ENCODE results near the gene TTLL4.

Gene TTLL4

GRCh38 chr2:218710687-218711549 is at the start of gene TTLL4:
Gene TTLL4 (plus strand): TSS chr2:218710835. CDS start chr2:218737677, 26,842 bp downstream.
- DNase-seq (ENCODE audit: low read depth, low spot score) = peak; percentile 87
- H3K4me3 ChIP-seq (ENCODE audit: low read length) = peak within 1 kb of the TSS; percentile 99
- no peaks in the 10 kb centered on the region for H3K9me3 ChIP-seq (ENCODE audit: control insufficient read depth, insufficient read depth, low read length)
- no peak within 1 kb of the TSS for H3K27ac ChIP-seq (ENCODE audit: low read length)
- H3K27me3 ChIP-seq (ENCODE audit: control insufficient read depth, insufficient read depth, low read length) = no peaks in the 10 kb centered on the region
- 0 out of 2 replicates have a peak, but pooled peaks cover 2% of the 10 kb centered on the region for H3K4me1 ChIP-seq (ENCODE audit: control insufficient read depth, insufficient read depth, low read length)
- H3K36me3 ChIP-seq (ENCODE audit: control insufficient read depth, insufficient read depth, low read length) = no peaks in the 10 kb centered on the region
- no CpG with 5 or more reads among the region's 74 CpGs for WGBS (ENCODE audit: insufficient coverage, insufficient read length)

- no peak overlapping the region for H3K27ac ChIP-seq (ENCODE audit: low read length)
- H3K36me3 ChIP-seq (ENCODE audit: control insufficient read depth, insufficient read depth, low read length) = peaks cover 31% of the 10 kb centered on the region
- no peaks in the 10 kb centered on the region for H3K4me1 ChIP-seq (ENCODE audit: control insufficient read depth, insufficient read depth, low read length)
- no peak overlapping the region for H3K4me3 ChIP-seq (ENCODE audit: low read length)
- no peaks in the 10 kb centered on the region for H3K27me3 ChIP-seq (ENCODE audit: control insufficient read depth, insufficient read depth, low read length)
- DNase-seq (ENCODE audit: low read depth, low spot score) = no peak
- no peaks in the 10 kb centered on the region for H3K9me3 ChIP-seq (ENCODE audit: control insufficient read depth, insufficient read depth, low read length)
- no CpG with 5 or more reads among the region's 7 CpGs for WGBS (ENCODE audit: insufficient coverage, insufficient read length)
These were observed 48.3 kb upstream of the TTLL4 start for GRCh38 chr2:218662377-218662776.

DNA sequence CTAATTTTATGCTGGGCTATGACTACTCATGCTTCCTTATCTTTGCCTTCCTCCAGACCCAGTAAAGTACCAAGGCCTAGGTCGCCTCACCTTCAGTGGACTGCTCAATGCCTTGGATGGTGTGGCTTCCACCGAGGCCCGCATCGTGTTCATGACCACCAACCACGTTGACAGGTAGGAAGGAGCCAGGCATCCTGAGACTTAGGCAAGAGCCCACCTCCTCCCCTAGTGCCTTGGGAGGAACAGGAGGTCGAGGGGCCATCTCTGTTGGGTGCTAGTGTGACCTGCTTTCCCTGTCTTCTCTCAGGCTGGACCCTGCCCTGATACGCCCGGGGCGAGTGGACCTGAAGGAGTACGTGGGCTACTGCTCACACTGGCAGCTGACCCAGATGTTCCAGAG is 47.8 kb upstream of the TTLL4 start:
- peaks cover 33% of the 10 kb centered on the region for H3K36me3 ChIP-seq (ENCODE audit: control insufficient read depth, insufficient read depth, low read length)
- no CpG with 5 or more reads among the region's 10 CpGs for WGBS (ENCODE audit: insufficient coverage, insufficient read length)
- H3K9me3 ChIP-seq (ENCODE audit: control insufficient read depth, insufficient read depth, low read length) = no peaks in the 10 kb centered on the region
- no peaks in the 10 kb centered on the region for H3K4me1 ChIP-seq (ENCODE audit: control insufficient read depth, insufficient read depth, low read length)
- DNase-seq (ENCODE audit: low read depth, low spot score) = no peak
- no peaks in the 10 kb centered on the region for H3K27me3 ChIP-seq (ENCODE audit: control insufficient read depth, insufficient read depth, low read length)
- H3K27ac ChIP-seq (ENCODE audit: low read length) = no peak overlapping the region
- no peak overlapping the region for H3K4me3 ChIP-seq (ENCODE audit: low read length)

DNA sequence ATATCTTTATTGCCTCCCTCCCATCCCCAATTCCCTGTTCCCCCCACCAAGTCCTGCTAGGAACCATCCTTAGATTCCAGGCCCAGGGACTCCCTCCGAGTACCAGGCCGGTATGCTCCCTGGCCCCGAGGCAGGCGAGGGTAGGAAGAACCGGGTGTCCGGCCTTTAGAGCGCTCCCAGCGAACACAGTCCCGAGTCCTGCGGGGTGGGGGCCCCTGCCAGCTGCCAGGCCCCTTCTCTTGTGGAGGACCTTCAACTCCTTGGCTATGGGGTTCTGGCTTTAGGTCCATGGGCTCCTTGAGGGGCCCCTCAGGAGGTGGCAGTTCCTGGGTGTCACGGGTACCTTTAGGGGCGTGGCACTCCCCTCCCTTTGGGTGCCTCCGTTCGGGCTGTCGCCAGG is 46.7 kb upstream of the TTLL4 start:
- no peak for DNase-seq (ENCODE audit: low read depth, low spot score)
- no peaks in the 10 kb centered on the region for H3K27me3 ChIP-seq (ENCODE audit: control insufficient read depth, insufficient read depth, low read length)
- H3K36me3 ChIP-seq (ENCODE audit: control insufficient read depth, insufficient read depth, low read length) = peaks cover 36% of the 10 kb centered on the region
- H3K9me3 ChIP-seq (ENCODE audit: control insufficient read depth, insufficient read depth, low read length) = no peaks in the 10 kb centered on the region
- H3K4me1 ChIP-seq (ENCODE audit: control insufficient read depth, insufficient read depth, low read length) = no peaks in the 10 kb centered on the region
- H3K27ac ChIP-seq (ENCODE audit: low read length) = no peak overlapping the region
- H3K4me3 ChIP-seq (ENCODE audit: low read length) = no peak overlapping the region
- WGBS (ENCODE audit: insufficient coverage, insufficient read length) = no CpG with 5 or more reads among the region's 15 CpGs

- DNase-seq (ENCODE audit: low read depth, low spot score) = no peak
- Histone ChIP-seq H3K27me3 (ENCODE audit: control insufficient read depth, insufficient read depth, low read length) (no peaks in the 10 kb centered on the region), H3K4me1 (ENCODE audit: control insufficient read depth, insufficient read depth, low read length) (no peaks in the 10 kb centered on the region), H3K4me3 (ENCODE audit: low read length) (no peak overlapping the region), H3K9me3 (ENCODE audit: control insufficient read depth, insufficient read depth, low read length) (no peaks in the 10 kb centered on the region), H3K36me3 (ENCODE audit: control insufficient read depth, insufficient read depth, low read length) (peaks cover 36% of the 10 kb centered on the region), H3K27ac (ENCODE audit: low read length) (no peak overlapping the region)
- no CpG with 5 or more reads among the region's 7 CpGs for WGBS (ENCODE audit: insufficient coverage, insufficient read length)
These were observed 46.0 kb upstream of the TTLL4 start for GRCh38 chr2:218664653-218665052.

DNA sequence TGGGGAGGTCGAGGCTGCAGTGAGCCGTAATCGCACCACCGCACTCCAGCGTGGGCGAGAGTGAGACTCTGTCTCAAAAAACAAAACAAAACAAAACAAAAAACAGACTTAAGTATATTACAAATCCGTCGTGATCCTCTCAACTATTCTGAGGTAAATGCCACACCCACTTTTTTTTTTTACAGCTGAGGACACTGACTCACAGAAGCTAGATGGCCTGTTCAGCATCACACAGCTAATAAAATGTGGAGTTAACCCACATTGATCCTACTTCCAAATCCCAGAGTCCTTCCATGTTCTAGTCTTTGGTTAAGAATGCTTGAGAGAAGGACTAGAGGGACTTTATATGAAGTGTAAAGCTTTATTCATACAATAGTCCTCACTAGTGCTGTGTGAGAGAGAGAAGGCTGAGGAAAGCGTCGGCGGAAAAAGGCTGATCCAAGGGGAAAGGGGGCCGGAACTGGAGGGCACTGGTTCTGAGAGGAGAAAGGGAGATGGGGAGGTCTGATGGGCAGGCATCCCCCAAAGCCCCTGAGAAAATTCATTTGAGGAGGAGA is 39.5 kb upstream of the TTLL4 start:
- DNase-seq (ENCODE audit: low read depth, low spot score) = no peak
- peaks cover 5% of the 10 kb centered on the region; the same call in 1 of the 2 replicates for H3K36me3 ChIP-seq (ENCODE audit: control insufficient read depth, insufficient read depth, low read length)
- H3K27ac ChIP-seq (ENCODE audit: low read length) = no peak overlapping the region
- peak overlapping the region; percentile 93; the same call in 1 of the 2 replicates for H3K4me3 ChIP-seq (ENCODE audit: low read length)
- no CpG with 5 or more reads among the region's 12 CpGs for WGBS (ENCODE audit: insufficient coverage, insufficient read length)
- 0 out of 2 replicates have a peak, but pooled peaks cover 1% of the 10 kb centered on the region for H3K4me1 ChIP-seq (ENCODE audit: control insufficient read depth, insufficient read depth, low read length)
- H3K9me3 ChIP-seq (ENCODE audit: control insufficient read depth, insufficient read depth, low read length) = no peaks in the 10 kb centered on the region
- no peaks in the 10 kb centered on the region for H3K27me3 ChIP-seq (ENCODE audit: control insufficient read depth, insufficient read depth, low read length)

- H3K27me3 ChIP-seq (ENCODE audit: control insufficient read depth, insufficient read depth, low read length) = no peaks in the 10 kb centered on the region
- no peak within 1 kb of the TSS for H3K27ac ChIP-seq (ENCODE audit: low read length)
- DNase-seq (ENCODE audit: low read depth, low spot score) = no peak
- peak within 1 kb of the TSS; percentile 93 for H3K4me3 ChIP-seq (ENCODE audit: low read length)
- H3K4me1 ChIP-seq (ENCODE audit: control insufficient read depth, insufficient read depth, low read length) = 0 out of 2 replicates have a peak, but pooled peaks cover 1% of the 10 kb centered on the region
- H3K9me3 ChIP-seq (ENCODE audit: control insufficient read depth, insufficient read depth, low read length) = no peaks in the 10 kb centered on the region
- peaks cover 5% of the 10 kb centered on the region; the same call in 1 of the 2 replicates for H3K36me3 ChIP-seq (ENCODE audit: control insufficient read depth, insufficient read depth, low read length)
- no CpG with 5 or more reads among the region's 49 CpGs for WGBS (ENCODE audit: insufficient coverage, insufficient read length)
These were observed 38.7 kb upstream of the TTLL4 start, which contains the start of the genes RNF25 and STK36 for GRCh38 chr2:218671654-218672566. Gene RNF25 (minus strand): TSS chr2:218672002. CDS start chr2:218671970, 32 bp downstream. Gene STK36 (plus strand): TSS chr2:218672086. CDS start chr2:218672830, 744 bp downstream.

- no peaks in the 10 kb centered on the region for H3K9me3 ChIP-seq (ENCODE audit: control insufficient read depth, insufficient read depth, low read length)
- DNase-seq (ENCODE audit: low read depth, low spot score) = no peak
- H3K4me3 ChIP-seq (ENCODE audit: low read length) = no peak overlapping the region
- H3K4me1 ChIP-seq (ENCODE audit: control insufficient read depth, insufficient read depth, low read length) = no peaks in the 10 kb centered on the region
- H3K27ac ChIP-seq (ENCODE audit: low read length) = no peak overlapping the region
- WGBS (ENCODE audit: insufficient coverage, insufficient read length) = no CpG with 5 or more reads among the region's 4 CpGs
- H3K27me3 ChIP-seq (ENCODE audit: control insufficient read depth, insufficient read depth, low read length) = no peaks in the 10 kb centered on the region
- no peaks in the 10 kb centered on the region for H3K36me3 ChIP-seq (ENCODE audit: control insufficient read depth, insufficient read depth, low read length)
These were observed 31.5 kb upstream of the TTLL4 start for GRCh38 chr2:218679119-218679518.

- H3K27me3 ChIP-seq (ENCODE audit: control insufficient read depth, insufficient read depth, low read length) = no peaks in the 10 kb centered on the region
- no peak for DNase-seq (ENCODE audit: low read depth, low spot score)
These were observed 30.6 kb upstream of the TTLL4 start for GRCh38 chr2:218680061-218680460.

More at GRCh38 chr2:218680061-218680460, 30.6 kb upstream of the TTLL4 start:
- no CpG with 5 or more reads among the region's 3 CpGs for WGBS (ENCODE audit: insufficient coverage, insufficient read length)
- H3K36me3 ChIP-seq (ENCODE audit: control insufficient read depth, insufficient read depth, low read length) = no peaks in the 10 kb centered on the region; the same call in 1 of the 2 replicates
- H3K4me3 ChIP-seq (ENCODE audit: low read length) = no peak overlapping the region
- H3K27ac ChIP-seq (ENCODE audit: low read length) = no peak overlapping the region
- no peaks in the 10 kb centered on the region for H3K4me1 ChIP-seq (ENCODE audit: control insufficient read depth, insufficient read depth, low read length)
- H3K9me3 ChIP-seq (ENCODE audit: control insufficient read depth, insufficient read depth, low read length) = no peaks in the 10 kb centered on the region

All from iPS DF 6.9 (cell line).